Ishikawa (cell line): ENCODE measurements around the gene WWOX.

Experiments used
- CEBPB ChIP-seq: IDR thresholded peaks from 2 replicates; pipeline ENCODE4 v1.6.1; 2012
- RAD21 ChIP-seq: IDR thresholded peaks from 2 replicates; pipeline ENCODE4 v1.6.1; 2012; ENCODE audit warnings: low read depth

DNA sequence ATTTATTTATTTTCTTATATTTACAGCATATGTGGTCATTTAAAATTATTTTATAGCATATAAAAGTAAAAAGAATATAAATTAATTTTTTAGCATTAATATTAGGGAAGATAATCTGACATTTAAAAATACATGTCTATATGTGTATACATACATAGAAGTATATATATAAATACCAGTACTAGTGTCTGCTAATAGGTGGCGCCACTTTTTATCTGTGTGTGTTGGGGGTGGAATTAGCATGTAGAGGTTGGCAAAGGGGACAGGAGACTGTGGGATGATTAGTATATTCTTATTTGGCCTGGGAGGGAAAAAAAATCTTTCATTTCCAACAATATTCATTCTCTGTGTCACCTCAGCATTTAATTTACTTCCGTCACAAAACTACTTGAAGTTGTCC is 359.1 kb downstream of the WWOX start:
- no peak for TF ChIP-seq RAD21
- TF ChIP-seq CEBPB, result no peak
